GM12878 (cell line): ENCODE results near the gene MPC2.

Experiments used
- BHLHE40 ChIP-seq, 2 experiments: fragments of 450-650 bp in 1 of 2; IDR thresholded peaks; 2 replicates each; pipeline ENCODE4 v1.6.1; 2011 to 2017; ENCODE audit warnings: low read depth in 2 of 2, borderline replicate concordance in 1 of 2, improper control_type of control experiment in 1 of 2, low read length in 1 of 2, mild to moderate bottlenecking in 1 of 2
- RELA ChIP-seq: fragments of 450-650 bp; IDR thresholded peaks from 2 replicates; pipeline ENCODE4 v1.8.0; 2014; ENCODE audit warnings: borderline replicate concordance; ENCODE audit not compliant: partially characterized antibody
- TF ChIP-seq, protein P1 (sequence below): fragments of 450-650 bp; IDR thresholded peaks from 2 replicates; pipeline ENCODE4 v1.6.1; 2017; ENCODE audit warnings: mild to moderate bottlenecking, moderate library complexity

GRCh38 chr1:167890400-167890799, 46.5 kb downstream of the MPC2 start:
- no peak for TF ChIP-seq RELA
- TF ChIP-seq, protein P1, sequence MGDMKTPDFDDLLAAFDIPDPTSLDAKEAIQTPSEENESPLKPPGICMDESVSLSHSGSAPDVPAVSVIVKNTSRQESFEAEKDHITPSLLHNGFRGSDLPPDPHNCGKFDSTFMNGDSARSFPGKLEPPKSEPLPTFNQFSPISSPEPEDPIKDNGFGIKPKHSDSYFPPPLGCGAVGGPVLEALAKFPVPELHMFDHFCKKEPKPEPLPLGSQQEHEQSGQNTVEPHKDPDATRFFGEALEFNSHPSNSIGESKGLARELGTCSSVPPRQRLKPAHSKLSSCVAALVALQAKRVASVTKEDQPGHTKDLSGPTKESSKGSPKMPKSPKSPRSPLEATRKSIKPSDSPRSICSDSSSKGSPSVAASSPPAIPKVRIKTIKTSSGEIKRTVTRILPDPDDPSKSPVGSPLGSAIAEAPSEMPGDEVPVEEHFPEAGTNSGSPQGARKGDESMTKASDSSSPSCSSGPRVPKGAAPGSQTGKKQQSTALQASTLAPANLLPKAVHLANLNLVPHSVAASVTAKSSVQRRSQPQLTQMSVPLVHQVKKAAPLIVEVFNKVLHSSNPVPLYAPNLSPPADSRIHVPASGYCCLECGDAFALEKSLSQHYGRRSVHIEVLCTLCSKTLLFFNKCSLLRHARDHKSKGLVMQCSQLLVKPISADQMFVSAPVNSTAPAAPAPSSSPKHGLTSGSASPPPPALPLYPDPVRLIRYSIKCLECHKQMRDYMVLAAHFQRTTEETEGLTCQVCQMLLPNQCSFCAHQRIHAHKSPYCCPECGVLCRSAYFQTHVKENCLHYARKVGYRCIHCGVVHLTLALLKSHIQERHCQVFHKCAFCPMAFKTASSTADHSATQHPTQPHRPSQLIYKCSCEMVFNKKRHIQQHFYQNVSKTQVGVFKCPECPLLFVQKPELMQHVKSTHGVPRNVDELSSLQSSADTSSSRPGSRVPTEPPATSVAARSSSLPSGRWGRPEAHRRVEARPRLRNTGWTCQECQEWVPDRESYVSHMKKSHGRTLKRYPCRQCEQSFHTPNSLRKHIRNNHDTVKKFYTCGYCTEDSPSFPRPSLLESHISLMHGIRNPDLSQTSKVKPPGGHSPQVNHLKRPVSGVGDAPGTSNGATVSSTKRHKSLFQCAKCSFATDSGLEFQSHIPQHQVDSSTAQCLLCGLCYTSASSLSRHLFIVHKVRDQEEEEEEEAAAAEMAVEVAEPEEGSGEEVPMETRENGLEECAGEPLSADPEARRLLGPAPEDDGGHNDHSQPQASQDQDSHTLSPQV, result no peak
- no peak for TF ChIP-seq BHLHE40 (IDR thresholded peaks at IDR 0.05; ENCODE audit: borderline replicate concordance in 1 of 2, low read depth in 2 of 2, low read length in 1 of 2)
